Lower leg skin (tissue), 4 donors: Measurements from ENCODE around the gene MGARP. TPM values are rescaled to one million over a fixed set of nuclear protein-coding genes. Genes with fewer than 3 reads are reported as not detected.

Source experiments
- DNase-seq, 2 donors: peaks; one replicate each; pipeline ENCODE4 v3.0.0-alpha.2; 2019; ENCODE audit warnings: low spot score in 2 of 2
- H3K4me3 ChIP-seq: fragments of 200-600 bp; sonication (generic); 2 replicates; pipeline ENCODE4 v1.5.1; 2017; ENCODE audit warnings: mild to moderate bottlenecking, low read depth; ENCODE audit not compliant: poor library complexity, severe bottlenecking
- CTCF ChIP-seq, 3 donors: fragments of 450-650 bp; IDR thresholded peaks; one replicate each; pipeline ENCODE4 v1.5.1; 2016; ENCODE audit warnings: antibody characterized with exemption in 3 of 3, mild to moderate bottlenecking in 3 of 3, moderate library complexity in 2 of 3
- POLR2A ChIP-seq, 2 donors: fragments of 450-650 bp; IDR thresholded peaks; one replicate each; pipeline ENCODE4 v1.6.1; 2016 to 2017; ENCODE audit warnings: antibody characterized with exemption in 2 of 2, mild to moderate bottlenecking in 1 of 2, moderate library complexity in 1 of 2
- WGBS, 2 donors: methylation state at CpG; one replicate each; pipeline ENCODE4 v1.1.5; 2018; 5-methylcytosine and 5-hydroxymethylcytosine counted together
- intact Hi-C: fragments of 100-400 bp; cut with DNase I; formaldehyde crosslinking; loops from one replicate; pipeline ENCODE4 v1.15.0; 2023; ENCODE audit warnings: low total_unique reads
- total RNA-seq, 4 donors: library from RNA; depleted of rRNA; stranded (reverse); fragments of >200 nt; gene quantifications; one replicate each; pipeline ENCODE4 v1.1.0, GENCODE V29; 2016

The MGARP gene
- total RNA-seq, 4 donors from 2014 or later, result 0.84 to 1.2 TPM; not detected in 2

- intact Hi-C loops, result no loop called here
- H3K4me3 ChIP-seq, result no peak overlapping the region
- WGBS, 2 donors, result 98 to 100% methylated on average over 2 of the region's 2 CpGs
- no peak for TF ChIP-seq POLR2A (IDR thresholded peaks at IDR 0.05)
- TF ChIP-seq CTCF (IDR thresholded peaks at IDR 0.05), result no peak
- DNase-seq, result no peak
These were observed 24.9 kb upstream of the MGARP start for GRCh38 chr4:139304920-139305319.

- TF ChIP-seq CTCF (IDR thresholded peaks at IDR 0.05) (no peak), POLR2A (IDR thresholded peaks at IDR 0.05) (no peak)
- peak; percentile 43 to 91 for DNase-seq
These were observed 22.0 kb upstream of the MGARP start, which contains the start of gene NDUFC1 for GRCh38 chr4:139301821-139302611. TSS of gene NDUFC1 (minus strand) at chr4:139302477. CDS start at chr4:139295798, 6,679 bp downstream.

GRCh38 chr4:139301113-139301820, 21.2 kb upstream of the MGARP start, which contains the start of gene NAA15:
TSS of gene NAA15 (plus strand) at chr4:139301505. CDS start at chr4:139301778, 273 bp downstream.
- H3K4me3 ChIP-seq, result peak within 1 kb of the TSS; percentile 95
- TF ChIP-seq CTCF (IDR thresholded peaks at IDR 0.05) (no peak), POLR2A (IDR thresholded peaks at IDR 0.05) (no peak)
- 0% methylated on average over 49 to 50 of the region's 61 CpGs for WGBS, 2 donors
- peak; percentile 97 to 99 for DNase-seq
- intact Hi-C loops, result no loop called here

More at GRCh38 chr4:139301821-139302611, 22.0 kb upstream of the MGARP start, which contains the start of gene NDUFC1:
- peak within 1 kb of the TSS; percentile 95 for H3K4me3 ChIP-seq
- intact Hi-C loops, result no loop called here
- WGBS, 2 donors, result 0% methylated on average over 34 to 38 of the region's 46 CpGs

GRCh38 chr4:139300431-139301112, 20.5 kb upstream of the MGARP start:
- intact Hi-C loops, result no loop called here
- DNase-seq, result no peak
- TF ChIP-seq POLR2A (IDR thresholded peaks at IDR 0.05) (no peak), CTCF (IDR thresholded peaks at IDR 0.05) (no peak)
- H3K4me3 ChIP-seq, result peak overlapping the region; percentile 36
- 3 to 4% methylated on average over 16 of the region's 16 CpGs for WGBS, 2 donors

GRCh38 chr4:139299536-139299935, 19.5 kb upstream of the MGARP start:
- TF ChIP-seq CTCF (IDR thresholded peaks at IDR 0.05) (no peak), POLR2A (IDR thresholded peaks at IDR 0.05) (no peak)
- DNase-seq, result no peak
- intact Hi-C loops, result loop anchor here (5.0 kb wide), 1 partner anchor 67 kb away; no protein-coding TSS in a partner anchor
- no peak overlapping the region for H3K4me3 ChIP-seq
- WGBS, 2 donors, result 44 to 55% methylated on average over 1 of the region's 1 CpG
